HG03045 (cell line): Measurements from ENCODE around the gene HEMK1.

Source experiments
- ATAC-seq: cut with Tn5 transposase; IDR thresholded peaks from one replicate; pipeline ENCODE4 v1.9.1; 2021; ENCODE audit warnings: mild to moderate bottlenecking, moderate library complexity; ENCODE audit not compliant: unreplicated experiment

HEMK1 gene

DNA sequence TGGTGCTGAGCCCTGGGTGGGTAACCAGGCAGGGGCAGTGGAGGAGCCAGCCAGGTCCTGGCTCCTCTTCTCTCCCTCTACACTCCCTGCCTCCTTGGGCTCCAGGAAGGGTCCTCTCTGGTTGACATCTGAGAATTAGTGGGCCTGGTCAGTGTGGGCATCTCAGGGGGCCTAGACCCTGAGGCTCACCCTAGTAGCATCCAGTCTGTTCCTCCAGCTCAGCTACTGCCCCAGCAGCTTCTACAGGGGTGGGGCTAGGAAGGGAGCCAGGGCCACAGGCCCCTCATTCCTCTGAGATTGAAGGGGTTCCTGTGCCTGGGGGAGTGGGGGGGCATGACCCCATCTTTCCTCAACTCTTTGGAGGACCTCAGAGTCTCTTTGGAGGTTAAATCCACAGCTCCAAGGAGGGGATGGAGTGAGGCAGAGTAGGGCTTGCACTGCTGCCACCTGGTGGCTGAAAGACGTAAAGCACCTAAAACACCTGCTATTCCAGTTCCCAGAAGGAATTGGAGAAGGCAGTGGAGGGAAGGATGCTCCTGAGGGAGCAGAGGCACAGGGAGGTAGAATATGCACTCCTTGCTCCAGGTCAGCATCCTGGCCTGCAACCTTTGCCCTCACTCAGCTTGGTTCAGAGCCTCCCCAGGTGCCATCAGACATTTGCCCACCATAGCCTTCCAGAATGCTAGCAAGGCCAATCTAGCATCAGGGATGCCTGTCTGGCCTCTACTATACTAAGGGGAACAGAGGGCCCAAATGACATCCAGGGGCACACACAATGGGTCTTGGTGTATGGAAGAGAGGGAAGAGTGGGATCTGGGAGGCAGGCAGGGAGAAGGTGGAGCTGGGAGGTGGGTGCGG is 26.9 kb upstream of the HEMK1 start:
- ATAC-seq: no peak

DNA sequence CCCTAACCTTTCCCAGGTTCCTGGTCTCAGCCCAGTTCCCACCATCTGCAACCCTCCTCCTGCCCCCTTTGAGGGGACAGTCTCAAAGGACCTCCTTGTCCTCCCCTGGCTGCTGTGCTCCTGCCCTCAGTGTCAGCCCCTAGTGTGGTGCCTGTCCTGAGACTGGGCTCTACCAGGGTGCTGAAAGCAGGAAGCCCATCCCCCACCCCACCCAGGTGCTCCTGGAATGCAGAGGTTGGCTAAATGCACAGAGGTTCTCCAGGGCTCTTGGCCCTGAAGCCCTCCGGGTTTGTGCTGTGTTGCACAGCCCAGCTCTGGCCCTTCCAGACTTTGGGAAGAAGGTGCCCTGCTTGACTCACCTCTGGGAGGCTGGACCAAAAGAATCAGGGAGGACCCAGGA is 23.5 kb upstream of the HEMK1 start:
- no peak for ATAC-seq

DNA sequence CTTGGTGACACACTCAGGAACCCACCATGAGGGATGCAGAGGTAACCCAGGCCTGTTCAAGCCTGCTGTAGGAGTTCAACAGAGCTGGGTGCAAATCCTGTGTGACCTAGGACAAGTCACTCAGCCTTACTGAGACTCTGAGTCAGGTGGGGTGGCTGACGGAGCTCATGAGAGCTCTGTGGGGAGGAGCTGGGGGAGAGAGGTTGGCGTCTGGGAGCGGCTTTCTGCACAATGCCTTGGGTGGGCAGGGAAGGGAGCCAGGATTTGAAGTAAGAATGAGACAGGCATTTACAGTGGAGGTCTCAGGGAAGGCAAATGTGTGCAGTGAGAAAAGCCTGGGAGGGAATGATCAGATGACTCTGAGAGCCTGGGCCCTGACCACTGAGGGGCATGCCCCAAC is 20.1 kb upstream of the HEMK1 start:
- ATAC-seq: no peak

DNA sequence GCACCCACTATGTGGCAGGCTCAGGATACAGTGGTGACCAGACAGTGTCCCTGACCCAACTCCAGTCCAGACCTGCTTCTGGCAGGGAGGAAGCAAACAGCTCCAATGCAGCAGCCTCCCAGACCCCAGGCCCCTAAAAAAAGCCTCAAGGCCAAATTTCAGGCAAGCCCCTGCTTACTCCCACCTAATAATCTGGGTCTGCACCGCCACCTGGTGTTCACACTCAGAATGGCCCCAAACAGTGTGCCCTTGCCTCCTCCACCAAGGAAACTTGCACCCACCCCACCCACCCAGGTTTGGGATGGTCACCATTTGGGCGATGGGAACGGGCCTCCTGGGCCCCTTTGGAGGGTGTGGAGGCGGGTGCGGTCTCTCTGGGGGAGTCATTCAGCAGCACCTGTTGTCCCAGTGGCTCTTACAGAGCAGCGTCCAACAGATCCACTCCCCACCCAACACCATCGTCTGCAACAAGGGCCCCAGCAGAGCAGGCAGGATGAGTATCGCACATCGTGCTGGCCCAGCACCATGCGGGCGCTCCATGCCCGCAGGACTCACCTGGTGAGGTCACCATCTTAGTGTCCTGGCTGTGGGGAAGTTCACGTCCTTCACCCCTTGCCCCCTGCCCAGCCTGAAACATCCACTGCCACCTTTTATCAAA is 19.1 kb upstream of the HEMK1 start:
- no peak for ATAC-seq

DNA sequence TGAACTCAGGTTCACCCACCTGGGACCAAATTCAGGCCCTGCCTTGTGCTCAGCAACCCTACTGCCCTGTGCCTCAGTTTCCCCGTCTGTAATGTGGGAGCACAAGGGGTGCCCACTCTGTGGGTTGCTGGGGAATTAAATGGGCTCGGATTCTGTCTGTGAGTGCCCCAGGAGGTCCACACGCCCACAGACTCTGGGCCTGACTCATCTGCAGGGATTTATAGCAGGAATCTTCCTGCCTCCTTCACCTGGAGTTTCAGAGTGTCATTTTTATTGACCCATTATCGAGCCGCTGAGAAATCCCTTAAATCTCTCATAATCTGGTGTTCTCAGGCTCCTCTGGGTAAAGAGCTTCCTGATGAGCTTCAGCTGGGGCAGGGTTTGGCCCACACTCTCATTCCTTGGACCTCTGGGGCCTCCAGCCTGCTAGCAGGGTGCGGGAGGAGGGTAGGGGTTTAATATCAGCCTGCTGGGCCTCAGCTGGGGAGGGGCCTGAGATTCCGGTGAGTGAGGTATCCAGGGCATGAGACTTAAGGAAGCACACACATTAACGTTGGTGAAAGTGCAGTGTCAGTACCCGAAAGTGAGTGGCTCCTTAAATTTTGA is 18.2 kb upstream of the HEMK1 start:
- ATAC-seq: no peak

DNA sequence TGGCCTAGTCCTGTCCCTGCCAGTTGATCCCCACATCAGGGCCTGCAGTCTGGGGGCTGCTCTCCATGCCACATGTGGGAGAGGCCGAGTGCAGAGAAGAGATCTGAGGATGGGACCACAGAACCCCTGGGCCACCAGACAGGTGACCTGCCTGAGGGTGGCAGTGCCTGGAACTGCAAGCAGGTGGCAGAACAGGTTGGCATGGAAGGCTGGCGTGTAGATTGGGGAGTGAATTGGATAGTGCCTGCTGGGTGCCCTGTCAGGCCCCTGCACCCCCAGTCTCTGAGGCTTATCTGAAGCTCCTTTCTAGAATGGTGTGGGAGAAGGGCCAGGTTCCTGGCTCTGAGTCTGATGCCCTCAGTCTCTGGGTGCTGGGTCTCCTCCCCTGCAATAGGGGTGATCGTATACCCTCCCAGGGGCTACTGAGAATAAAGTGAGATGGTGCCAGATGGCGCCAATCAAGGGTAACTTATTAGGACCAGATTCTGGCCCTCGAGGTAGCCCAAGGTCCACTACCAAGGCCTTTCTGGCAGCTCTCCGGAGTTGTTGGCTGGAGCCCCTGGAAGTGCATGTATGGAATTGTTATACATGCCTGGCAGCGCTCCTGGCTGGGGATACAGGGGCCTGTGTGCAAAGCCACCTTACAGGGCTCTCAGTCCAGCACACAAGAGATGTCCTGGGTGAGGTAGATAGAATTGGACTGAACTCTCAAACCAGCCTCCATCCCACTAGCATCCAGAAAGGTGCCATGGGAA is 17.5 kb upstream of the HEMK1 start:
- ATAC-seq: no peak

DNA sequence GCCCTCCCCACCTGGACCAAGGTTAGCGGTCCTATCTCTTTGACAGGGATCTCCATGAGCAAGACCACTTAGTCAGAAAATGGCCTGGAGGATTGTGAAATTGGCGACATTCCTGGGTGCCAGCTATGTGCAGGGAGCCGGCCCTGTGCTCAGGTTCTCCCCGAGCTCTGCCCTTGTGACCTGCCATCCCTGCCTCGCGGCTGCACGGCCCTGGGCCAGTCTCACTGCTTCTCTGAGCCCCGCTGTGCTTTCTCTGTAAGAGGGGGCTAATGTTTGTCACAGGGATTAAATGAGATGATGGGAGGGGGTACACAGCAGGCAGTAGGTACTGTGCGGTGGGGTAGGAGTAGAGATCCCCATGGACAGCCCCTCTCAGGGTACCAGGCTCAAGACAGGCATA is 16.7 kb upstream of the HEMK1 start:
- no peak for ATAC-seq

DNA sequence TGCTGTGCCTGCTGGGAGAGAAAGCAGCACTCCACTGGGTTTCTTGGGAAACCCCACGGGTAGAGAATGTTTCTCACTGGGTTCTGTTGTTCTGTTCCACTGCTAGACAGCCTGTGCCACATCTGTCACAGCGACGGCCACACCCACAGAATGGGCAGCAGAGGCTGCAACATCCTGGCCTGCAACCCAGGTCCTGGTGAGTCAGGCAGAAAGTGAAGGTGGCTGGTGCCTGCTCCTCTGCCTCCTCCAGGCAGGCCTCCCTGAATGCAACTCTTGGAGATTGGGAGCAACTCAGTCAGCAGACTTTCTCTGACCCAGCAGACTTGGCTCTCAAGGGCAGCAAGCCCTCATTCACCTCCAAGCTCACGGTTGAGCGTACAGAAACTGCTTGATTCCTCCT is 14.8 kb upstream of the HEMK1 start:
- no peak for ATAC-seq

DNA sequence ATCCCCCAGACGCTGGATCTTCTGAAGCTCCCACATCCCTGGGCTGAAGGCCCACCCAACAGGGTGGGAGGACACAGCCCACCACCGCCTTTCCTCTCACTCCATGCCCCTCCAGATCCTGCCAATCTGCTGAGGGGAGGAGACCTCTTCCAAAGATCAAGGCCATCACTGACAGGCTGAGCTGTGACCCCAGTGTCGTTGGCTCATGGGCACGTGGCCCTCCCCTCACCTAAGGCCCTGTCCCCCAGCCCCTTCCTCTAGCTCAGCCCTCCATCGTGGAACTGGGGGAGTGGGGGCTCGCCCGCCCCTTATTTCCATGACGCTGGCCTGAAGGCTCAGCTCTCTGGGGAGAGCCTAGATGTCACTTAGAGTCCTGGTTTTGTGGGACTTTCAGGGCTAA is 12.2 kb upstream of the HEMK1 start:
- ATAC-seq: no peak

DNA sequence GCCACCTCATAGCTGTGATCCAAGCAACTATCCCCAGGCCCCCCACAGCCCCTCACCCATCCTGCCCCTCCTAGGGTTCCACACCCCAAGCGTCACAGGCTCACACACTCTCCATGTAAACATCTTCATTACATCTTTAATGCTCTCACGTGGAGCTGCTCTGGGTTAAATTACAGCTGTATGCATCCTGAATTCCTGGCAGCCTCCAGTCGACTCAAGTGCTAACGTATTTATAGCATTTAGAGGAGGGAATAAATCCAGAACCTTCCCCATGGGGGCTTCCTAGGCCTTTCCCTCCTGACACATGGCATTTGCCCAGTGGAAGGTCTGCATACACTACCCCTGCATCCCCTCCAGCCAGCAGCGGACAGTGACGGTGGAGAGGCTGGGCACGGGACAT is 11.4 kb upstream of the HEMK1 start:
- no peak for ATAC-seq

DNA sequence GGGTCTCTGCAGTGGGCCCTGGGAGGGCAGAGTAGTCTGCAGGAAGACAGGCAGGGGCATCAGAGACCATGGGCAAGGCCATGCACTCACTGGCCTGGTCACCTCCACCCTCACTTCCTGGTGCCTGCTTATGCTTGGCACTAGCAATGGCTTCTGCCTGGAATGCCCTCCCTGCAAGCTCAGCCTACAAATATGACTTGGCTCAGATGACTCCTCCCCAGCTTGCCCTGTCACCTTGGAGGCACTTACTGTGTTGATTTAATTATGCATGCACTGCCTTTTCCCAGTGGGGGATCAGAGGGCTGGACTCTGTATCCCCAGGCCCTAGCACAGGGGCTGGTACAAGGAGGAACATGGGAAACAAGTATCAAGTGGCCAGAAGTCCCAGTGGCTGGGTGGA is 9.6 kb upstream of the HEMK1 start:
- no peak for ATAC-seq

DNA sequence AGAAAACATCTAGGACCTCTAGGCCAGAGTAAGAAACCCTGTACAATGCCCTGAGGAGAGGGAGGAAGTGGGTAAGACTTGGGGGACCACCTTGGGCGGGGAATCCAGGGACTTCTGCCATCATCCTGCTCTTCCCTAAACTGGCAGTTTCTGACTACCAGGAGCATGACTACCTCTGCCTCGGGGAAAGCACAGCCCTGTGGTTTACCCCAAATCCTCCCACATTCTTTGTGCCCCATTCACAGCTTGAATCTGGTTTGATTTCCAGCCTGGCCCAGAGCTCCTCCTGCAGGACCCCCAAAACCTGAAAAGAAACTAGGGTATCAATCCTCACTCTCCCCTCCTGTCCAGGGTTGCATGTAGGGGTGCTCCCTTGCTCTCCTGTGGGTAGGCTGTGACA is 6.5 kb upstream of the HEMK1 start:
- no peak for ATAC-seq

DNA sequence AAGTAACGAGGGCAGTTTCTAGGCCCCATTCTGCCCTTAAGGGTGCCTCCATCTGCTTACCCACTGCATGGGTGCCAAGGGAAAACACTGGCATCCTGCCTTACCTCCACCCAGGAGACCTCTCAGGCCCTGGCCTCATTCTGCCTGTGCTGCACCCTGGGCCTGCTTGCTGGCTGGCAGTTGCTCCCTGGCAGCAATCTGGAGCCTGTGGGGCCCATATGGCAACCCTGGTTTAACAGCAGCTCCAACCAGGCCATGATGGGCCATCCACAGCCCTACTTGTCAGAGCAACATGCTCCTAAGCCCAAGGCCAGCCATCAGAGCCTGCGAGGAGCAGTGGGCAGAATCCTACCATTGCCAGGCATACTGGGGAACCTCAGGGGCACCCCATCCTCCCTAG is 5.5 kb upstream of the HEMK1 start:
- ATAC-seq: no peak

DNA sequence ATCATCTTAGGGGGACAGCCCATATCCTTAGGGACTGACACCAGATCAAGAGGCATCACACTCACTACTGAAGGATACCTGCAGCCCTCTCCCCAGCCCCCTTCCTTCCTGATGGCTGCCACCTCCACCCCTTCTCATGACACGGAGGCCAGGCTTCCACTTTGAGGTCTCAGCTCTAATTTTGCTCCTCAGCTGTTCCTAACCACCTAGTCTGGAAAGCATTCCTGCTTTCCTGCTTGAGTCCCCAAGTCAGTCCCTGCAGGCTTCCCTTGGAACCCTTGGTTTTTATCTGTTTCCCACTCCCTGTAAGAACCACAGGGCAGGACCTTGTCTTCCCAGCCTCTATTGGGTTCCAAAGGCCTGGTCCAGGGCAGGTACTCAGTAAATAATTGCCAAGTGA is 5.0 kb upstream of the HEMK1 start:
- no peak for ATAC-seq

DNA sequence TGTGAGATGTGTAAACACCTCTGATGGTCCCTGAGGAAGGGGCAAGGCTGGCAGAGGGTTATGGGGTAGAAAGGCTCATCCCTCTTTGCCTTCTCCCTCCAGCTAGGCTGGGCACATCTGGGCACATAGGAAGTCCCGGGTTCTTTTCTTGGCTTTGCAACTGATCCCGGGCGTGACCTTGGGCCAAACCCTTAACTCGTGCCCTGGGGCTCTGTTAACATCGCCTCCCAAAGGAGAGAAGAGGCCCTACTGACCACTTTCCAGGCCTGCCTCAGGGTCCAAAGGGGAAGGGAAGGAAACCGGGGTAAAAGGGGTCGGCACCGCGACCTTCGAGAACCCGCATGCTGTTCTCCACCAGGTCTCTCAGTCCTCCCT is 2.3 kb upstream of the HEMK1 start:
- ATAC-seq: no peak

DNA sequence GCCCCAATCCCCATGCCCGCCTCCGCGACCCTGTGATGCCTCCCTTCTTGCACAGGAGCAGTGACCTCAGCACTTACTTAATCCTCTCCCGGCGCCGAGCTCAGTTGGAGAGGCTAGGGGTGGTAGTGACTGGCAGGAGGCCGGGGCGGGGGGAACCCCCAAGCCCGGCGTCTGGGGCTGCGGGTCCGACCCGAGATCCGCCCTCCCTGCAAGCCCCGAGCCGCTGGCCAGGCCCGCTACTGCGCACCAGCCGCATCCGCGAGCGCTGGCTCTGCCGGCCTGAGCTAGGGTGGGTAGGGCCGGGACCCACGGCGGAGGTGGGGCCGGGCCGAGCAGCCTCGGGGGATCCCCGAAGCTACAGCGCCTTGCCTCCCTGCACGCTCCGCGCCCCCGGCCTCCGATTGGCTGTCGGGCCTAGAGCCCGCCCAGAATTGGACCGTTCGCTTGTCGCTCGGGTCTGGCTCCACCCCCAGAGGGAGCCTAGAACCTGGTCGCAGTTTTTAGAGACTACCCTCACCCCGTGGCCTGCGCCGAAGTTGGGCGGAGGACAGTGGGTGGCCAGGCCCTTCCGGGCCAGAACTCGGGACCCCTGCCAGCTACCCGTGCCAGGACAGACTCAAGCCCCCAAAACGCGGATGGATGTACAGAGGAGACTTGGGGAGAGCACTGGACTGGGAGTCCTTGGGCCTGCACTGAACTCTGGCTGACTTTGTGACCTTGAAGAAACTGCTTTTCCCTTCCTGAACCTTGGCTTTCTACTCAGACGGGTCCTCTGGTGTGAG is 1.7 kb upstream of the HEMK1 start, which contains the start of gene C3orf18:
TSS of gene C3orf18 (minus strand) at position 362 of the 782 bp plus-strand sequence. CDS start 2,048 bp downstream, outside the sequence.
- peak; percentile 82 for ATAC-seq

DNA sequence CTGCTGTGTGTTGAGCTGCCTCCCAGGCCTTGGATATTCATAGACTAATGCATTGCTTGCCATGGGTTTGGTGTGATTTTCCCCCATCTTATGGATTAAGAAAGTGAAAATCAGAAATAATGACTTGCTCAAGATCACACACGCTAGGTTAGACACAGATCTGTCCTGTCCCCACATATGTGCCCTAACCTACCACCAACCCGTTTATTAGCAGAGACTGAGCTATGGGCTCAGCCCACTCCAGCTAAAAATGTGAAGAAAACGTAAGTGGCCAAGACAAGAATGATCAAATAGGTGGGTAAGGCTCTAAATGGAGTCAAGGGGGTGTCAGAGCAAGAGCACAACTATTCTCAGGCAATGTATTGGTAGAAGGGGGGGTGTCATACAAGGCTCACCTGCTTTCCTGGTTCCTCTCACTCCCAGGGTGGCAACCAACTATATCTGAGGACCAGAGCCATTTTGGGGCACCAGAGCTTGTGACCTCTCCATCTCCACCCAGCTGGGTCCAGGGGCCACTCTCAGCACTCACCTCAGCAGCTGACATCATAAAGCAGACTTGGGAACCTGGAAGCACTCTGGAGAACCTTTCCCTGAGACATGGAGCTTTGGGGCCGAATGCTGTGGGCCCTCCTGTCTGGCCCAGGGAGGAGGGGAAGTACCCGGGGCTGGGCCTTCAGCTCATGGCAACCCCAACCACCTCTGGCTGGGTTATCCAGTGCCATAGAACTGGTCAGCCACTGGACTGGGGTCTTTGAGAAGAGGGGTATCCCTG is 1.4 kb downstream of the HEMK1 start:
- ATAC-seq: no peak

DNA sequence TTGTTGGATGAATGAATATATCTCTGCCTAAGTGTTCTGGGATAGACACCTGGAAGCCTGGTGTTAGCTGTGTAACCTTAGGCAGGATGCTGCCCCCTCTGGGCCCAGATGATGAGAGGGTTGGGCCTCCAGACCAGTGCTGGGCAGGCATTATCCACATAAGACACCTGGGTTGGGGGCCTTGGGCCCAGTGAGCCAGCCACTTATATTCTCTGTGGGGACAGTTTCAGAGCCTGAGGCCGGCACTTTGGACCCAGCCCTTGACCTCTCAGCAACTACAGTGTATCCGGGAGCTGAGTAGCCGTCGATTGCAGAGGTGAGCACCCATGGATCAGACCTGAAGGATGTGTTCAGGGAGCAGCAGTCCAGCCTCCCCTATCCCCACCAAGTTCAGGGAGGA is 2.2 kb downstream of the HEMK1 start:
- ATAC-seq: no peak

DNA sequence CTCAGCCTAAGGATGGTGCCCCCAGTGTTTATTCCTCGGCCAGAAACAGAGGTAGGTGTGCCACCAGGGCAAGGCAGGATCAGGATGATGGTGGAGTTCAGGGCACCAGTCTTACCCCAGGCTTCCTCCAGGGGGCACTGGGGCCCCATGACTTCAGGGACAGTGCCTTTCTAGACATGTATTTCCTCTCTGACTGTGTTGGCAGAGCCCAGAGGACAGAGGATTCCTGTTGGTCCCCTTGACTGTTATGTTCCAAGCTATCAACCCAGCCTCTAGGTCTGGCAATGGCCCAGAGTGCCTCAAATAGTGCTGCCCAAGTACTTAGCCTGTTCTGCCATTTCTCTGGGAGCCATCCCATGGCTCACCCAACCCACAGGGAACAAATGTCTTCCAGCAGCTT is 2.8 kb downstream of the HEMK1 start:
- no peak for ATAC-seq

DNA sequence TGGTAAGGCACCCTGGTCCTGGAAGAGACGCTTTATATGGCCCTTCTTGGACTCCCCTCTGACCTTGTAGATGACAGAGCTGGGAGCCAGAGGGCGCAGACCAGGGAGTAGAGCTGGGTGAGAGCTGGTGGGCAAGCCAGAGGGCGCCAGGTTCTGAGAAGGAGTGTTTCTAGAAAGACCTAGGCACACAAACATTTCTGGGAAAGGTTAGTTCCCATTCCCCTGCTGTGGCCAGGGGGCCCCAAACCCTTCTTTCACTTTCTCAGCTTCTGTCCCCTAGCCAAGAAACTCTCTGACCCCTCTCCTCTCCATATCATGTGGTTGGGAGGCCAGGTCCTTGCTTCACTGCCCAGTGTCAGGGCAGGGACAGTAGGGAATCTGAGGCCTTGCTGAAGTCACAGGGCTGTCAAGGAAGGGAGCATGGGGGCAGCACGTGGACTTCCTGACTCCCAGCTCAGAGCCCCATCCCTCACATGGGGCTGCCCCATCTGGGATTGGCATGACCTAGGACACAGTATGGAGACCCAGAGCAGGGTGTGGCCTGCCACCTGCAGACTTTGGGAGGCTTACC is 3.6 kb downstream of the HEMK1 start:
- no peak for ATAC-seq
